HG02678 (cell line): ENCODE results near the gene ELAVL1.
"Not testable (repeated sequence)": the region's sequence is repeated elsewhere in the genome, so short reads cannot be mapped to it uniquely, and the experiment has no call there.

Experiments used
- ATAC-seq: cut with Tn5 transposase; IDR thresholded peaks from one replicate; pipeline ENCODE4 v1.9.1; 2021; ENCODE audit warnings: mild to moderate bottlenecking, moderate library complexity; ENCODE audit not compliant: unreplicated experiment

The ELAVL1 gene

DNA sequence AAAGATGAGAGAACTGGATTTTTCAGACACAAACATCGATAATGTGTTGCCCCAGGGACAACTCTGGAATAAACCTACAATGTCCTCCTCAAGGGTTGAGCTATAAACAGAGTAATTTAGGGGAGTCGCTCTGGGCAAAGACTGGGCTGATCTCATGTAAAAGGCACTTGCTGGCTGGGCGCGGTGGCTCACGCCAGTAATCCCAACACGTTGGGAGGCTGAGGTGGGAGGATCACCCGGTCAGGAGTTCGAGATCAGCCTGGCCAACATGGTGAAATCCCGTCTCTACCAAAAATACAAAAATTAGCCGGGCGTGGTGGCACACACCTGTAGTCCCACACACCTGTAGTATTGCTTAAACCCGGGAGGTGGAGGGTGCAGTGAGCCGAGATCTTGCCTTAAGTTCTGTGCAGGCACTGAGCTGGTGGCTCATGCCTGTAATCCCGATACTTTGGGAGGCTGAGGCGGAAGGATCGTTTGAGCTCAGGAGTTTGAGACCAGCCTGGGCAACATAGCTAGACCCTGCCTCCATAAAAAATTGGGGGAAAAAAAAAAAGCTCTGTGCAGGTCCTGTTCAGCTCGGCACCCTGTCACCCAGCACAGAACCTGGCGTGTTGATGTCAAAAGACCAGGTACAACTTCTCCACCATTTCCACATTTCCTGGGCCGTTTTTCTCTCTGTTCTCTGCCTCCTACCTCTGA, 63.4 kb downstream of the ELAVL1 start:
- no peak for ATAC-seq

DNA sequence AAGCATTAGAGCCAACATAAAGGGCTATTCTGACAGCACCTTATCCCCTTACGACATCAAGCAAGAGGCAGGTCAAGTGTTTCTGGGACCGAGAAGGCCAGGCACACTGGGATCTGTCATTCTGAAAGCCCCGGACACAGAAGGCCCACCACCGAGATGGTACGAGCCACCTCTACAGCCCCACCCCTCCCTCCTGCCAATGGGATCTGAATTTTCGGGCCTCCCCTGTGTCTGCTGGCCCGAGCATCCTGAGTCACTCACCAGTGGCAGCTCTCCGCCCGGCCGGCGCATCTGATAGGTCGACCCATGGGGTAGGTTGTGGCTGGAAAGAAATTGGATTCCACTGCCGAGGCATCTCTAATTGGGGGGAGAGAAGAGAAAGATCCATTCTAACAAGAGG, 64.6 kb downstream of the ELAVL1 start:
- ATAC-seq = no peak

DNA sequence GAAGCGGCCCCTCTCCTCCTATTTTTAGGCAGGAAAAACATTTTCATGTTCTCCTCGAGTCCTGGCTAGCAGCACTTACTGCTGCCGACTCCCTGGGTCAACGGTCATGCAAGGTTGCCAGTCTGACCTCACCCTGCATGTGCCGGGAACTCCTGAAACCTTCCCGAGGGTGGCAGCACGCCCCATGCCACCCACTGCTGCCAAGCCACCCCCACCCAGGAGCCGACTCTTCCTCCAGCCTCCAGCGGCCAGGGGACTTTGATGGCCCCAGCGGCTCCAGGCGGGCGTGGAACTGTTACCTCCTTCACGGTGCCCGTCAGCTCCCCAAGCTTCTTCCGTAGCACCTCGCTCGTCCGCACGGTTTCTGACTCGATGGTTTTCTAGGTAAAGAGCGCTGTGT, 70.7 kb downstream of the ELAVL1 start:
- ATAC-seq = no peak

DNA sequence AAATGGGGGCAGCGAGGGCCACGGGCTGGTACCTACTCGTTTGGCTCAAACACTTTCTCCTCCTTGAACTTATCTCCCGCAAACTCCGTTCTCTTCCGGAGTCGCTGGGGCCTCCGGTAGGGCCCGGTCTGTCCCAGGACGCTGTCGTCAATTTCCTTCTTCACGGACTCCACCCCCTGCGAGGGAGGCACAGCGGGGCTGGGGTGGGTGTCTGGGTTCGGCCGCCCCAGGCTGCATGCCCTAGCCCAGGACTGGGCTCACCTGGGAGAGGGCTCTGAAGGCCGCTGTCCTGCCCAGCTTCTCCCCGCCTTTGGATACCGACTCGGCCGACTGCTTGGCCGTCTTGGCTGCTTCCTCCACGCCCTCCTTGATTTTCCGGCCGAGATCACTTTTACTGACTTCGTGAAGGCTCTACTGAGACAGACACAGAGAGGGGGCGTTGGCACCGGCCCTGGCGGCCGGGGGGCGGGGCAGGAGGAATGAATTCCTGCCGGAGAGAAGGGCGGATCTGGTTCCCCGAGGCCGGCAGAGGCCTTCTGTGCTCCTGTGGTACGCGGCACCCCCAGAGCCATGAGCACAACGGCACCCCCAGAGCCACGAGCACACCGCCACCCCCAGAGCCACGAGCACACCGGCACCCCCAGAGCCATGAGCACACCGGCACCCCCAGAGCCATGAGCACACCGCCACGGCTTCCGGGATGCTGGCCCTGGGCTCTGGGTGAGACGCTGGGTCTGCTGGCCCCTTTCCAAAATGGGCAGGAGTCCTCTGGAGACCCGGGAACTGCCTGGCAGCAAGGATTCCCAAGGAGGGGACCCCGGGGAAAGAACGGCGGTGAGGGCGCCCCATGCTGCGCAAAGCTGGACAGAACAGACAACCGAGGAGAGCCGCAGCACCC, 71.4 kb downstream of the ELAVL1 start:
- no peak for ATAC-seq

DNA sequence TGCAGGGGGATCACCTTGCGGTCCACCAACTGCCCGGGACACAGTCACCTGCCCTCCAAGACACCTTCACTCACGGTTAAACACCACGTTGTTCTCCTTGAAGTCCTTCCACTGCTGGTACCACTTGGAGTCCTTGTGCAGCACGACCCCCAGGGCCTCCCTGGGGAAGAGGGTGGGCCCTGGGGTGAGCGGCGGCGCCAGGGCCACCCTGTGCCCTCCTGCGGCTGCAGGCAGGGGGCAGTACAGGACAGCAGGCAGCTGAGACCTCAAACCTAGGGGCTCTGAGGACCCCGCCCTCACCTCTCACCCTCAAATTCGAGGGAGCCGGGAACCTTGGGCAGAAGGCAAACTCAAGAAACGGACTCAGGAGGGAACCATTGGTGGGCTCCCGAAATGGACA, 72.0 kb downstream of the ELAVL1 start:
- no peak for ATAC-seq

DNA sequence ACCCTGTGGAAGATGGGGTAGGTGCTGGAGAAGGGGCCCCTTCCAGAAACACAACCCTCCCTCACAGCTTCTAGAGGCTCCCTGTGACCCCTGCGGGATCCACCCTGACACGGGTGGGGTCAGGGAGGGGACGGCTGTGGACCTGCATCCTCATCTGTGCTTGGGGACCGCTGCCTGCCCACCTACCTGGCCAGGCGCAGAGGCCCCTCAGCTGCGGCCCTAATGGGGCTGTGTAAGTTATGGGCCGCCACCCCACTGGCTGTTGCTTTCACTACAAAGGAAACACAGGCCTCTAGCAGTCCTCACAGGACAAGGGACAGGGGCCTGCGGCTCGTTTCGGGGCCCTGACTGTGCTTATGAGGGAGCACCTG, 72.5 kb downstream of the ELAVL1 start:
- no peak for ATAC-seq

DNA sequence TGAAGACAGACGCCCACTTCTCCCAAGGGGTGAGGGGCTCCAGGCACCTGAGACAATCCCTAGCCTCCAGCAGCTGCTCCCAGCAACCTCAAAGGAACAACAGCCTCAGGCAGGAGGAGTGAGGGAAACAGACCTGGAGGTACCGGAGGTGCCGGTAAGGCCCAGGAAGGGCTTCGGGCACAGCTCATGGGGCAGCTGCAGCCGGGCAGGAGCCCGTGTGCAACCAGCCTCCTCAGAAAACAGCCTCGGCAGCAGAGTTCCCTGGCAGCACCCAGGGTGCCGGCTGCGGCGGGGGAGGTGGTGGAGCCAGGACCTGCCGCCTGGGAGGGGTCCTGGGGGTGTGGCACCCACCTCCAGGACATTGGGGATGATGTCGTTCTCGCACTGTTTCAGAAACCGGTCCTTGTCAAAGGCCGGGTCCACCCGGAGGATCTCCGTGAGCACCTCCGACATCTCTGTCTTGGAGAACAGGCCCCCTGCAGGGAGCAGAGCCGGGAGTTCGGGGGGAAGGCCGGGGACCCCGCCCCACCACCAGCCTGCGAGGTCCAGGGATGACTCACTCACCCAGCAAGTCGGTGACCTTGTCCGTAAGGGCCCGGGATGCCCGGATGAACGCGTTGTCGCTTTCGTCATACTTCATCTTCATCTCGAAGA, 73.0 kb downstream of the ELAVL1 start:
- no peak for ATAC-seq

DNA sequence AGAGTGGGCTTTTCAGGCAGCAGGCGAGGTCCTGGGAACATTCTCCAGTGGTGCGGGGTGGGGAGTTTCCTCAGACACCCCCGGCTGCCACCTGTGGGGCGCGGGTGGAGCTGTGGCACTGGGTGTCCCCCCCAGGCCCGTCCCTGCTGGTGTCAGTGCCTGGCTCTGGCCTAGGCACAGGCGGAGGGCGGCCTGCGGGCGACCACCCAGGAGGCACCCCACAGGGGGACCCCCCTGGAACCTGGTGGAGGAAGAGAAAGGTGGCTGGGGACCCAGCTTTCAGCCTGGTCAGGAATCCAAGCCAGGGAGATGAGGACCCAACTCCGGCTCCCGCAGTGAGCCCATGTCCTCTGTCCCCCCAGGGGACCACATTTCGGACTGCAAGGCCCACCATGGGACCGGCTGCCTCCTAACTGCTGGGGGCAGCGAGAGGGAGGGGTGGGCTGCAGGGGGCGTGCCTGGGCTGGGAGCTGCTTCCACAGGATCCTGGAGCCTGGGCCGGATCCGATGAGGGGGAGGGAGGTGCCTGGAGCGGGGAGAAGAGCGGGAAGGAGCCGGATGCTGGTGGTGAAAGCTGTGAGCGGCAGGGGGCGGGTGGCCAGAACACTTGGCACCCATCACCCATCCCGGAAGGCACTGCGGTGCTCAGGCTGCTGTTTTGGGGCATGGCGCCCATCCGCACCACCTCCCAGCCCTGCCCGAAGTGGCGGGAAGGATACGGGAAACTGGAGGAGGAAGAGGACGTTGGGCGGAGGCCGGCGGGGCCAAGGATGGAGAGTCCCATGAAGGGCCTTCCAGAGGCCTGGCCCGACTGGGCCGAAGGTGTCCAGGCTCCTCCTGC, 74.0 kb downstream of the ELAVL1 start:
- ATAC-seq = no peak

DNA sequence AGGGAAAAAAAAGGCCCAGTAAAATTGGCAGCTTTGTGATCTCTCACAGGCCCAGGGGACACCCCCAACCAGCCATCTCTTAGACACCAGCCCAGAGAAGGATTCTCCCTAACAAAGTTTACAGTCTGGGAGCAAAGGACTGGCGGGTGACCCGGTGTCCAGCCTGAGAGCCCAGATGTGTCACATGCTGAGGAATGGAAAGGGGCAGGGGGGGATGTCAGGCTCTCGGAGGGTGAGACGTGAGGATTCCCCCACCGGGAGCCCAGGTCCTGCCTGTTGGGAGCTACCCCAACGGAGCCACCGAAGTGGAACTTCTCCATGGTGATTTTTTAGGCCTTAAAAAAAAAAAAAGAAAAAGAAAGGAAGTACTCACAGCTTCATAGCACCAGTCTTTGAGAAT, 74.7 kb downstream of the ELAVL1 start:
- ATAC-seq = no peak

DNA sequence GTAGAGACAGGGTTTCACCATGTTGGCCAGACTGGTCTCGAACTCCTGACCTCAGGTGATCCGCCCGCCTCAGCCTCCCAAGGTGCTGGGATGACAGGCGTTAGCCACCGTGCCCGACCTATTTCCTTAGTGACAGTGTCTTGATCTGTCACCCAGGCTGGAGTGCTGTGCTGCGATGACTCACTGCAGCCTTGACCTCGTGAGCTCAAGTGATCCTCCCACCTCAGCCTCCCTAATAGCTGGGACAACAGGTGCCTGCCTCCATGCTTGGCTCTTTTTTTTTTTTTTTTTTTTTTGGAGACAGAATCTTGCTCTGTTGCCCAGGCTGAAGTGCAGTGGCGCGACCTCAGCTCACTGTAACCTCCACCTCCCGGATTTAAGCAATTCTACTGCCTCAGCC, 75.4 kb downstream of the ELAVL1 start:
- not testable (repeated sequence) for ATAC-seq

DNA sequence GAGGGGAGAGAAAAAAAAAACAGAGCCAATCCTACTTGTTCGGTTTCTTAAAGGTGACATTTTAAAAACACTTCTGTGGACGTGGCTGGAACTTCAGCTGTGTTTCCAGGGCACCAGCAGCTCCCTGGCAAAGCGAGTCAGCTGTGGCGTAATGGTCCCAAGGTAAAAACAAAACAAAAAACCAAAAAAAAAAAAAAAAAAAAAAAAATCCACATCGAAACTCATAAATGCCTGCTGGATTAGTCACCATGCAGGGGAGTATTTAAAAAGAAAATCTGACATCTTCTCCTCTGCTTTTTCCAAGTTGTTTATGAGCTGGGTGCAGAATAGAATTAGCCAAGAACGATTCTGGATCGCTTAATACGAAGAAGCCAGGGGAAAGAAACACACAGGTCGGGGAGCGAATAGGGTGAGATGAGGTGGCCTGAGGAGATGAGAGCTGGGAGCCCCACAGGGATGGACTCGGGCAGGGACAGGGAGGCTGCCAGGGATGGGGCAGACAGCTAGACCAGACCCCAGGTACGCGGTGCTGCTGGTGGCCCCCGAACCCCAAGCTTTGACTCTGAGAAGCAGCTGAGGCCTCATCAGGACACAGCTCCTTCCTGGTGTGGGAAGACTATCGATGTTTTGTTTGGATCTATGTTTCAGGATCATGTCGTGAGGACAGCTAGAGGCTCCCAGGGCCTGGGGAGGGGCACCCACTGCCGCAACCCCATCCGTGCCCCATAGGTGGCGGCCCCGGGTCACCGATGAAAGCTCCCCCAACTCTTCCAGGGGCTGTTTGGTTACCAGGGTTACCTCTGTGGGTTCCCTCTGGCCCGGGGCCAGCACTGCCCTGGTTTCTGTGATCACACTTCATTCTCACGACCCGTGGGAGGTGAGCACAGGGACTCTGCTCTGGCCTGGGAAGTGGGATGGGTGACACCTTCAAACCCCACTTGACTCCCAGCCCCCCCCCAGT, 76.4 kb downstream of the ELAVL1 start:
- ATAC-seq = no peak

DNA sequence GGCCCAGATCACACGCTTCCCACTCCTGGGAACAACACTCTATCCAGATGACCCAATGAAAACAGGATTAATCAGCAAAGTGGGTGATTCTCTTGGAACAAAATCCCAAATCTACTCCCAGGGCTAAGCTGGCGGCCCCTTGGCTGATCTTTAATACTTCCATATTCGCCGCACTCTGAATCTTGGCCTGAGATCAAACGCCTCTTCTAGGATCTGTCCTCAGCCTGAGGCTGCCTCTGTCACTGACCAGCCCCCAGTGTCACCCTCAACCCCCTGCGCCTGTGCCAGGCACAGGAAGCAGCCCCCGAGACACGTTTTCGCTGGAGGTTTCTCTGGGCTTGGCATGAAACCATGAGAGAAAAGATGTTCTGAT, 77.1 kb downstream of the ELAVL1 start:
- ATAC-seq = no peak

DNA sequence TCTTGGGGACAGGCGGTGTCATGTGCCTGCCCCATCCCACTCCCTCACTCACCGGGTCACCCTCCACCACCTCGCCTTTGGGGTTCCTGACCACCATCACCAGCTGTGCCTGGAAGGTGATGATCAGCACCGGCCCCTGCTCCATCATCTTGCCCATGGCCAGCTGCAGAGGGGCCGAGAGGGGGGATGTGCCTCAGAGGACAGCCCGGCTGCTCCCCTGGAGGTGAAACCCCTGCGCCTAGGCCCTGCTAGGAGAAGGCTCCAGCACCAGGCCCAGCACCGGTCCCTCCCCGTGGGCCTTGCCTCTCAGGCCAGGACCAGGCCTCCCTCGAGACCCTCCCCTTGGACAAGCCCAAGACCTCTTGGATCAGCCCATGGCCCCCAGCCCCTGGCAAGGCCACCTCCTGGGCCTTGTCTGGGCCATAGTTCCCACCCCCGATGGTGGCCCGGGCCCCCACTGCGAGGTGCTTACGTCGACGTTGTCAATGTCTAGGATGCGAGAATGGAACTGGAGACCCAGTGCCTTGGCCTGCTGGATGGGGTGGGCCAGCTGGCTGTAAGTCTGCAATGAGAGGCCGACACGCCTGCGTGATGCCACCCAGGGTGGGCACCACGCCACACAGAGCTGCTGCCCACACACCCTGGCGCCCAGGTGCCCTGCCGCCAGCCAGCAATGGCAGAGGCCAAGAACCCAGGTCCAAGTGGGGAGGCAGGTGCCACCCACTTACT, 77.7 kb downstream of the ELAVL1 start:
- no peak for ATAC-seq

DNA sequence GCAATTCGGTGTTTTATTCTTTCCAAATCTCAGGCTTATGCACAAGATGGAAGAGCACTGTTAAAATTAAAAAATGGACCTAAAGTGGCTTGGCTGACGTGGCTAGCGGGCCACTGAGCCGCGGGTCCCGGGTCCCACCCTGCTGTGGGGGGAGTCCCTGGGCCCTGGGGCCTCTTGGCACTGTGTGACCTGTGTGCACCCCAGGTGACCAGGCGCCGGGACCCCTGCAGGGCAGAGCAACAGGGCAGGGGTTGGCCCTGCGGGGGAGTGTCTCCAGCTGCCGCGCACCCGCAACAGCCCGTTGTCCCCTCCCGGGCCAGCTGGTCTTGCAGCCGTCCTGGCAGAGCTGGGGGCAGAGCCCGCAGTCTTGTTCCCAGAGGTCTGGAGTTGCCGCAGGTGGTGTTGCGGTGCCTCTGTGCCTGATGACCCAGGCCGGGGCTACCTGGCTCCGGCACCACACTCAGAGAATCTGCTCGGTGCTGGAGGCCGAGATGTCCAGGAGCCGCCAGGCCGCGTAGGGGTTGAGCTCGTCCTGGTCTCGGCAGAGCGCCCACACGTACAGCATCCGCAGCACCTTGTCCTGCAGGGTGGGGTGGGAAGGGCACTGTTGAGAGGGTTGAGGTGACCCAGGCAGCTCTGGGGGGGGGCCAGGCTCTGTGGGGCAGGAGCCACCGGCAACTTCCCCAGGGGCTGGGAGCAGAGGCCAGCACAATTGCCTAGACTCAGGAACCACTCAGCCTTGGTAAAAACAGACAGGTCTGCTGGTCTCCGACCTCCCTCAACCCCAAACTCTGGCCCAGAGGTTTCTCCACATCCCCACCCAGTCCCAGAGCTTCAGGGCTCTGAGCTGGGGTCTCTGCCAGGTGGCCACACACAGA, 78.5 kb downstream of the ELAVL1 start:
- ATAC-seq = no peak

DNA sequence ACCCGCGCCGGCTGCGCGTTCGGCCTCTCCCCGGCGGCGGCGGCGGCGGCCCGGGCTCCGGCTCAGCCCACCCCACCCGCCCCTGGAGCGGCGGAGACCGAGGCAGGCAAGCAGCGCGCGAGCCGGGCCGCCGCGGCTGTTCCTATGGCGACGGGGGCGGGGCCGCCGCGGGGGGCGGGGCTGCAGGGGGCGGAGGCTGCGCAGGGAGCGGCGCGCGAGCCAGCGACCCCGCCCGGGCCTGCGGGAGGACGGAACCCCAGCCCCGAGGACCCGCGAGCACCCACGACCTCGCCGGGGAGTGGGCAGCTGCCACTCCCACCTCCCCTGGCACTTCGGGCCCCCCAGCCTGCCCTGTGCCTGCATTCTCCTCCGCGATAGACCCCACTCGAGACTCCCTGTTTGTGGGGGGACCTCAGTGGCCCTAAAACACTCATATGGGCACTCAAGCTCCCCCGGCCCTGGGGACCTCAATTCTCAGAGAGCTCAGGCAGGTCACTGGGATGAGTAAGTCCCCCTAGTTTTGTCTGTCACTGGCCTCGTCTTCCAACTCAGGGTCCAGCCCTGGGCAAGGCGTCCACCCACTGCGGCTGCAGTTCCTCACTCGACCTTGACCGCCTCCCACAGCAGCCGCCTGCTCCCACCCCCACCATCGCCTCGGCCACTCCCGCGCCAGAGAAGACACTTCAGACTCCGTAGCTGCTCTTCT, 79.3 kb downstream of the ELAVL1 start, which contains the start of gene CTXN1:
Gene CTXN1 (minus strand): TSS at position 115 of the 706 bp plus-strand sequence. CDS start 597 bp downstream, outside the sequence.
- ATAC-seq = no peak

DNA sequence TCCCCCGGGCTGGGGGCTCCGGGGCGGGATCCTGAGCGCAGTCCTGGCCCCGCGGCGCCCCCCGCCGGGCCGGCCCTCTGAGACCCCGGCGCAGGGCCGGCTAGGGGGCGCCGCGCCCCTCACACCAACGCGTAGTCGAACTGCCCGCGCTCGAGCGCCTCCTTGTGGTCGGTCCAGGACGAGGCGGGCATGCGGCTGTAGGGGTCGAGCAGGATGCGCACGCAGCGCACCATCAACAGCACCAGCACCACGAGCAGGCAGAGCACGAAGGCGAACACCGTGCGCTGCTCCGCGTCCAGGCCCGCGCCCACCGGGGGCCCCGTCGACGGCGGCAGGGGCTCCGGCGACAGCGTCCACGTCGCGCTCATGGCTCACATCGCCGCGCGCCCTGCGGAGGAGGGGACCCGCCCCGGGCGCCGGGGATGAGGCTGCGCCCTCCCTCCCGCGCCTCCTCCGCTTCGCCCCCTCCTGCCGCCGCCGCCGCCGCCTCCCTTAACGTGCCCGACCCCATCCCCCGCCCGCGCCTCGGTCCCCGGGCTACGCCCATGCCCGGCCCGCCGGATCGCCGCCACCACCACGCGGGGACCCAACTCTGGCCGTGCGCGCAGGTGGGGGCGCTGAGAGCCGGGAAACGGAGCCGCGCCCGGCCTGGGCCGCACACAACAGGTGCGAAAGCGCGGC, 80.1 kb downstream of the ELAVL1 start:
- no peak for ATAC-seq

DNA sequence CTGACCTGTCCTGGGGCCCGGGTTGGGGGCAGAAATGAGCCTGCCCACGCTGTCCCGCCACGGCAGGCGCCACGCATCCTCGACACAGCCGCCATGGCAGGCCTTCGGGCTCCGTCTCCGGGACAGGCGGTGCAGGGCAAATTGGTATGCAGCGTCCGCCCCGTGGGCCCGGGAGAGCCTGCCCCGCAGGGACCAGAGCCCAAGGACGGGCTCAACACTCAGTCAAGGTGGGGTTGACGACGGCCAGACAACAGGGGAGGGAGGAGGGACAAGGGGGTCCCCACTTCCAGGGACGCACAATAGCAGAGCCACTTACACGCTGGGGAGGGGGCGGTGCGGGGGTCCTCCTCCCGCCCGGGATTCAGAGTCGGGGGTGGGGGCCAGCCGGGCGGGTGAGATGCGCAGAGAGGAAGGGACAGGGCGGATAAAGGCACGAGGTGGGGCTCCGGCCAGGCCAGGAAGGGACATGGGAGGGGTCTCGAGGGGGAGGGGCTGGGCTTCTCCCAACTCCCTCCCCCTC, 80.7 kb downstream of the ELAVL1 start:
- ATAC-seq = no peak
